SK-N-SH treated with all-trans-retinoic acid at 6 μM for 48 hours (cell line): ENCODE measurements around the gene SMYD5.

ENCODE experiments used
- BACH2 ChIP-seq: fragments of 250-450 bp; sonication (Bioruptor Pico); IDR thresholded peaks from 2 replicates; pipeline ENCODE4 v1.9.0; 2021; ENCODE audit warnings: mild to moderate bottlenecking, borderline replicate concordance
- CSDC2 ChIP-seq: fragments of 250-450 bp; sonication (Bioruptor Pico); IDR thresholded peaks from 2 replicates; pipeline ENCODE4 v1.5.0; 2020; ENCODE audit warnings: mild to moderate bottlenecking, moderate library complexity
- ESRRG ChIP-seq: fragments of 250-450 bp; sonication (Bioruptor Pico); IDR thresholded peaks from 2 replicates; pipeline ENCODE4 v1.6.1; 2021; ENCODE audit warnings: mild to moderate bottlenecking
- ISL1 ChIP-seq: fragments of 250-450 bp; sonication (Bioruptor Pico); IDR thresholded peaks from 2 replicates; pipeline ENCODE4 v2.1.2; 2022; ENCODE audit warnings: mild to moderate bottlenecking, moderate library complexity
- TCF4 ChIP-seq: fragments of 250-450 bp; sonication (Bioruptor Pico); IDR thresholded peaks from 2 replicates; pipeline ENCODE4 v1.8.0; 2021; ENCODE audit warnings: mild to moderate bottlenecking, moderate library complexity, borderline replicate concordance
- ZFP3 ChIP-seq: fragments of 250-450 bp; sonication (Bioruptor Pico); IDR thresholded peaks from 2 replicates; pipeline ENCODE4 v1.5.0; 2020; ENCODE audit warnings: mild to moderate bottlenecking, moderate library complexity
- ZFP30 ChIP-seq: fragments of 450-650 bp; formaldehyde crosslinking; IDR thresholded peaks from 2 replicates; pipeline ENCODE4 v1.5.0; 2022; ENCODE audit warnings: mild to moderate bottlenecking, moderate library complexity
- ZNF565 ChIP-seq: fragments of 450-650 bp; formaldehyde crosslinking; conservative IDR thresholded peaks from 2 replicates; pipeline ENCODE4 v1.5.0; 2020; ENCODE audit warnings: low read depth, mild to moderate bottlenecking, moderate library complexity
- ZNF8 ChIP-seq: fragments of 450-650 bp; formaldehyde crosslinking; IDR thresholded peaks from 2 replicates; pipeline ENCODE4 v1.5.0; 2020; ENCODE audit warnings: mild to moderate bottlenecking, moderate library complexity
- TF ChIP-seq, protein P1 (sequence below): fragments of 250-450 bp; sonication (Bioruptor Pico); IDR thresholded peaks from 2 replicates; pipeline ENCODE4 v1.8.0; 2020; ENCODE audit warnings: mild to moderate bottlenecking, moderate library complexity, borderline replicate concordance

DNA sequence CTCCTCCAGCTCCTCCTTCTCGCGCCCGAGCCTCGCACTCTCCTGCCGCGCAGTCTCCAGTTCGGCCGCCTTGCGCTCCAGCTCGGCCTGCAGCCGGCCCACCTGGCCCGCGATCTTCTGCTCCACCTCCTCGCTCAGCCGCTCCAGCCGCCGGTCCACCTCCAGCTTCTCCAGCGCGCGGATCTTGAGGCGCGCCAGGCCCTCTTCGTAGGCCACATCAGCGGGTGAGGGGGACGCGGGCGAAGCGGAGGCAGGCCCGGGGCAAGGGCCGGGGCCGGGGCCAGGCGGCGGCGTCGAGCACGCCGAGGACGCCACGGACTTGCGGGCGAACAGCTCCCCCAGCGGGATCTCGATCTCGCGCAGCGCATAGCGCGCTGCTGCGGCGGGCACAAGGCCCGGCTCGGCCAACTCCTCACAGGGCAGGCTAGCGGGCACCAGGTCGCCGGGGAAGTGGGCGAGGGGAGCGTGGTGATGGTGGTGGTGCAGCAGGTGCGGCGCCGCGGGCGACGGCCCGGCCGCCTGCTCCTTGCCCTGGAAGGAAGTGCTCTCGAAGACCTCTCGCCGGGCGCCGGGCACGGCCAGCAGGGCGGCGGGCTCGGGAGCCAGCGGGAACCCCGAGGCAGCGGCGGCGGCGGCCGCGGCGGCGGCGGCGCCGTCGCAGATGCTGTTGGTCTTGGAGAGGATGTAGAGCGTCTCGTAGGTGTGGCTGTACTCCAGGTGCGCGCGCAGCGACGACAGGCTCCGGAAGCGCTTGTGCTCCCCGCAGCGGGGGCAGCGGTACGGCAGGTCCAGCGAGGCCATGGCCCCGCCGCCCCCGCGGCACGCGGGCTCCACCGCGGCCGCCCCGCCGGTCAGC lies 55.0 kb downstream of the SMYD5 start:
- TF ChIP-seq, protein P1, sequence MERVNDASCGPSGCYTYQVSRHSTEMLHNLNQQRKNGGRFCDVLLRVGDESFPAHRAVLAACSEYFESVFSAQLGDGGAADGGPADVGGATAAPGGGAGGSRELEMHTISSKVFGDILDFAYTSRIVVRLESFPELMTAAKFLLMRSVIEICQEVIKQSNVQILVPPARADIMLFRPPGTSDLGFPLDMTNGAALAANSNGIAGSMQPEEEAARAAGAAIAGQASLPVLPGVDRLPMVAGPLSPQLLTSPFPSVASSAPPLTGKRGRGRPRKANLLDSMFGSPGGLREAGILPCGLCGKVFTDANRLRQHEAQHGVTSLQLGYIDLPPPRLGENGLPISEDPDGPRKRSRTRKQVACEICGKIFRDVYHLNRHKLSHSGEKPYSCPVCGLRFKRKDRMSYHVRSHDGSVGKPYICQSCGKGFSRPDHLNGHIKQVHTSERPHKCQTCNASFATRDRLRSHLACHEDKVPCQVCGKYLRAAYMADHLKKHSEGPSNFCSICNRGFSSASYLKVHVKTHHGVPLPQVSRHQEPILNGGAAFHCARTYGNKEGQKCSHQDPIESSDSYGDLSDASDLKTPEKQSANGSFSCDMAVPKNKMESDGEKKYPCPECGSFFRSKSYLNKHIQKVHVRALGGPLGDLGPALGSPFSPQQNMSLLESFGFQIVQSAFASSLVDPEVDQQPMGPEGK (CRISPR knock-in tag) = no peak
- TF ChIP-seq TCF4 (CRISPR knock-in tag) (no peak), ZFP3 (no peak), ESRRG (CRISPR knock-in tag) (no peak), ZFP30 (CRISPR knock-in tag) (no peak), ZNF8 (CRISPR knock-in tag) (no peak), ISL1 (CRISPR knock-in tag) (no peak), CSDC2 (CRISPR knock-in tag) (no peak), ZNF565 (no peak), BACH2 (CRISPR knock-in tag) (no peak)
